GM12878 (cell line): ENCODE results near the gene TNFRSF11A.

Source experiments
- BCLAF1 ChIP-seq: fragments of 450-650 bp; IDR thresholded peaks from 2 replicates; pipeline ENCODE4 v1.6.1; 2017; ENCODE audit warnings: antibody characterized with exemption, mild to moderate bottlenecking, moderate library complexity
- CEBPB ChIP-seq, 2 experiments: fragments of 150-350 bp in 1 of 2; IDR thresholded peaks; 2 replicates each; pipeline ENCODE4 v1.6.1; 2012 to 2014; ENCODE audit warnings: low read depth in 2 of 2, low read length in 2 of 2, borderline replicate concordance in 1 of 2, inconsistent platforms in 1 of 2
- CTCF ChIP-seq, 3 experiments: IDR thresholded peaks in 2 of 3; conservative IDR thresholded peaks in 1 of 3; 2 replicates each; pipeline ENCODE4 v1.5.1; 2011; ENCODE audit warnings: low read depth in 3 of 3, low read length in 3 of 3, mild to moderate bottlenecking in 3 of 3, control low read depth in 2 of 3, moderate library complexity in 2 of 3, inconsistent platforms in 1 of 3, mixed read lengths in 1 of 3; ENCODE audit not compliant: control insufficient read depth in 2 of 3, insufficient read depth in 1 of 3; ENCODE audit errors: extremely low read depth in 1 of 3
- EZH2 ChIP-seq: IDR thresholded peaks from 2 replicates; pipeline ENCODE4 v1.6.1; 2012; ENCODE audit warnings: low read depth, mild to moderate bottlenecking, control low read depth, inconsistent platforms, low read length, borderline replicate concordance; ENCODE audit not compliant: control insufficient read depth
- HDGF ChIP-seq: fragments of 450-650 bp; IDR thresholded peaks from 2 replicates; pipeline ENCODE4 v1.6.1; 2016; ENCODE audit warnings: antibody characterized with exemption
- NFYB ChIP-seq: IDR thresholded peaks from 2 replicates; pipeline ENCODE4 v1.6.1; 2011; ENCODE audit warnings: low read depth, mild to moderate bottlenecking, low read length, improper control_type of control experiment, moderate library complexity; ENCODE audit not compliant: insufficient read depth
- POLR2A ChIP-seq: IDR thresholded peaks from 2 replicates; pipeline ENCODE4 v1.6.1; 2011; ENCODE audit warnings: low read depth, mild to moderate bottlenecking, low read length
- RFX5 ChIP-seq: IDR thresholded peaks from 2 replicates; pipeline ENCODE4 v1.6.1; 2011; ENCODE audit warnings: low read depth, low read length, improper control_type of control experiment
- ZBTB33 ChIP-seq: fragments of 450-650 bp; IDR thresholded peaks from 2 replicates; pipeline ENCODE4 v1.6.1; 2017; ENCODE audit warnings: mild to moderate bottlenecking

GRCh38 chr18:62412231-62412979 lies 87.3 kb downstream of the TNFRSF11A start:
- no peak for TF ChIP-seq CTCF (IDR thresholded peaks at IDR 0.05 in 2 of 3, conservative IDR thresholded peaks at IDR 0.05 in 1 of 3; ENCODE audit: control insufficient read depth in 2 of 3, extremely low read depth in 1 of 3, insufficient read depth in 1 of 3, low read depth in 3 of 3, low read length in 3 of 3)
- TF ChIP-seq RFX5: no peak
- TF ChIP-seq EZH2: no peak
- no peak for TF ChIP-seq BCLAF1
- TF ChIP-seq ZBTB33: no peak
- no peak for TF ChIP-seq POLR2A
- TF ChIP-seq HDGF: no peak
- no peak for TF ChIP-seq CEBPB (IDR thresholded peaks at IDR 0.05; ENCODE audit: borderline replicate concordance in 1 of 2, low read depth in 2 of 2, low read length in 2 of 2)
- no peak for TF ChIP-seq NFYB
